NCI-H128 (cell line): Measurements from ENCODE around the gene MIEF2.
"Not testable (repeated sequence)": the region's sequence is repeated elsewhere in the genome, so short reads cannot be mapped to it uniquely, and the experiment has no call there.

Experiments
- DNase-seq: peaks from one replicate; lab custom pipeline; 2025; ENCODE audit not compliant: unreplicated experiment; lab: John Stamatoyannopoulos, UW

MIEF2 gene, protein sequence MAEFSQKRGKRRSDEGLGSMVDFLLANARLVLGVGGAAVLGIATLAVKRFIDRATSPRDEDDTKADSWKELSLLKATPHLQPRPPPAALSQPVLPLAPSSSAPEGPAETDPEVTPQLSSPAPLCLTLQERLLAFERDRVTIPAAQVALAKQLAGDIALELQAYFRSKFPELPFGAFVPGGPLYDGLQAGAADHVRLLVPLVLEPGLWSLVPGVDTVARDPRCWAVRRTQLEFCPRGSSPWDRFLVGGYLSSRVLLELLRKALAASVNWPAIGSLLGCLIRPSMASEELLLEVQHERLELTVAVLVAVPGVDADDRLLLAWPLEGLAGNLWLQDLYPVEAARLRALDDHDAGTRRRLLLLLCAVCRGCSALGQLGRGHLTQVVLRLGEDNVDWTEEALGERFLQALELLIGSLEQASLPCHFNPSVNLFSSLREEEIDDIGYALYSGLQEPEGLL

GRCh38 chr17:18260332-18261145 is at the start of gene MIEF2:
TSS of gene MIEF2 (plus strand) at chr17:18260662. CDS start at chr17:18262721, 2,059 bp downstream.
- peak; percentile 84 for DNase-seq

DNA sequence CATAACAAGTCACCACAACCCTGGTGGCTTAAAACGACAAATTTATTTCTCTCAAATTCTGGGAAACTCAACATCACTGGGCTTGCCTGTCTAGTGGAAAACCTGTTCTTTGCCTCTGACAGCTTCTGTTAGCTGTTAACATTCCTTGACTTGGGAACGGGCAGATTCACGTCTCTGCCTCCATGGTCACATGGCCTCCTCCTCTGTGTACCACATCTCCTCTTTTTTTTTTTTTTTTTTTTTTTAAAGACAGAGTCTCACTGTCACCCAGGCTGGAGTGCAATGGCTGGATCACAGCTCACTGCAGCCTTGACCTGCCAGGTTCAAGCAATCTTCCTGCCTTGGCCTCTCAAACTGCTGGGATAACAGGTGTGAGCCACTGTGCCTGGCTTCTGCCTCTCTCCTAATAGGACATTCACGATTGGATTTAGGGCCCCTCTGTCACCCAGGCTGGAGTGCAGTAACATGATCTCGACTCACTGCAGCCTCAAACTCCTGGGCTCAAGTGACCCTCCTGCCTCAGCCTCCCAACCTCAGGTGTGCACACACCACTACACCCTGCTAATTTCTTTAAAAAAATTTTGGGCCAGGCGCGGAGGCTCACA is 46.7 kb upstream of the MIEF2 start:
- no peak for DNase-seq

GRCh38 chr17:18216906-18217305 is 43.6 kb upstream of the MIEF2 start:
- DNase-seq, result not testable (repeated sequence)

DNA sequence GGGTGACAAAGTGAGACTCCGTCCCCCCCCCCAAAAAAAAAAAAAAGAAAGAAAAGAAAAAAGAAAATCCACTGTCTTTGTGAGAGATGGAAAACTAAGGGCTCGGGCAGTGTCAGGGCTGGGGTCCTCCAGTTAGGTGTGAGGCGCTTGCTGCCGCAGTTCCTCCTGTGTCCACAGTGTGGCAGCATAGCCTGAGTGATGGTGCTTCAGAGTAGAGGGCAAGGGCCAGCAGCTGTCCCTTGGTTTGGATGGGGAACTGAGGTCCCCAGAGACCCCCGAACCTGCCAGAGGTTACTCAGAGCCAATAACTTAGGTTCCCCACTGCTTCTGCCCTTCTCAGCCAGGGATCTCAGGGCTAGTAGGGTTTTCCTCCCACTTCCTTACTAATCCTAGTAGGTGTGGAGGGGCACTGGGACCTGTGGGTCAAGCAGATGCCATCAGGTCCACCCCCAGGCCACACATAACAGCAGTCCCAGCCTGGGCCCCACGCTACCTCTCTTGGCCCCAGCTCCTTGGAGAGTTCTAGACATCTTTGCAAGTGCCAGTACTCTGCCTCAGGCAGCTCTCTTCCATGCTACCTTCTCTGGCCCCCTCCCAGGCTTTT is 42.9 kb upstream of the MIEF2 start:
- DNase-seq, result peak; percentile 7

GRCh38 chr17:18218756-18219415 is 41.6 kb upstream of the MIEF2 start:
- no peak for DNase-seq

GRCh38 chr17:18224053-18224386 is 36.4 kb upstream of the MIEF2 start:
- no peak for DNase-seq

GRCh38 chr17:18224387-18225120 is 35.9 kb upstream of the MIEF2 start:
- no peak for DNase-seq

DNA sequence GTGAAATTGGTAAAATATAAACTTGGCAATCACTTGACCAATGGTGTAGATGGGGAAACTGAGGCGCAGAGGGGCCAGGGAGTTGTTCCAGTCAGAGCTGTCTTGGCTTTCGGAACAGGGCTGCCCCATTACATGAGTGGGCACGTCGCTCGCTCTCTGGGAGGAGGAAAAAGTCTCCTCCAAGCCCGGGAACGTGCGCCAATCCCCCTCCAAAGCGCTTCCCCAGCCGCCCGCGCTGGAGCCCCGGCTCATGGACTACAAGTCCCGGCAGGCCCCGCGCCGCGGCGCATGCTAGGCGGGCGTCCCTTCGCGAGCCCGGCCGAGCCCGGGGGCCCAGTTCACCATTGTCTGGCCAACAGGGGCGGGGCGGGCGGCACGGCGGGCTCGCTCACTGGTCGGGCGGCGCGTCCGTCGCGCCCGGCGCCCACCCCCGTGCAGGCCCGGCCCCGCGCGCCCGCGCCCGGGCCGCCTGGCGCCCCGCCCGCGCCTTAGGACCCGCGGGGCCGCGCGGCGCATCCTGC is 35.3 kb upstream of the MIEF2 start, which contains the start of gene LLGL1:
Gene LLGL1, plus strand, starts transcription at position 515 of the 521 bp plus-strand sequence. CDS start 48 bp downstream, outside the sequence.
- DNase-seq, result peak; percentile 73

- no peak for DNase-seq
Observed at GRCh38 chr17:18225642-18226283, 34.7 kb upstream of the MIEF2 start.

GRCh38 chr17:18226284-18226945 is 34.0 kb upstream of the MIEF2 start:
- no peak for DNase-seq

- no peak for DNase-seq
Observed at GRCh38 chr17:18227635-18228034, 32.8 kb upstream of the MIEF2 start.

DNA sequence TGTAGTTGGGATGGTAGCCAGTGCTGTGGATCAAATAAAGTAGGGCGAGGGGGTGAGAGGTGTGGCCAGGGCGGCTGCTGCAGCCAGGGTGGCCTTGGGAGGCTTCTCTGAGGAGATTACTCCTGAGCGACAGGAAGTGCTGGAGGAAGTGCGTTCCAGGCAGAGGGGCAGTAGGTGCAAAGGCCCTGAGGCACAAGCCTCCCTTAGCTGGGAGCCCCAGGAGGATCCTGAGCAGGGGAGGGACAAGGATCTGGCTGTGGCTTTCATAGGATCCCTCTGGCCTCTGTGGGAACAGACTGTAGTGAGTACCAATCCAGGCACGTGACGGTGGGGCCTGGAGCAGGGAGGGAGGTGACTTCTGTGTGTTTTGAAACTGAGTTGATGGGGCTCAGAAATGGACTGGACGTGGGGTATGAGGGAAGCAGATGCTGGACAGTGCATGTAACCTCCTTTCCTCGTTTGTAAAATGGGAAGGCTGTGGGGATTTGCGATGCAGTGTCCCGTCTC is 32.2 kb upstream of the MIEF2 start:
- no peak for DNase-seq

GRCh38 chr17:18229254-18229653 is 31.2 kb upstream of the MIEF2 start:
- DNase-seq, result no peak

DNA sequence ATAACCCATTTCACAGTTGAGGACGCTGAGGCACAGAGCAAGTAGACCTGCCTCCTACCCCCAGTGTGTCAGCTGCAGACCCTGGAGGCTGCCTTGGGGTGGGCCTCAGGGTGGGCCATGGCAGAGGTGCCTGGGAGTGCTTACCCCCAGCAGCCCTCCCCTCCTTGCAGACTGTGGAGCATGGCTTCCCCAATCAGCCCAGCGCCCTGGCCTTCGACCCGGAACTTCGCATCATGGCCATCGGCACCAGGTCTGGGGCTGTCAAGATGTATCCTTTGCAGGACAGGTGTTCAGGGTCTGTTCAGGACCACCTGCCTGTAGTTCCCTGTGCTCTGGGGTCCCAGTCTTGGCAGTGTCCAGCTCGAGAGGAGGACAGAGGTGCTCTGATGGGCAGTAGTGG is 30.7 kb upstream of the MIEF2 start:
- no peak for DNase-seq

GRCh38 chr17:18230288-18231141 is 29.9 kb upstream of the MIEF2 start:
- DNase-seq, result no peak

GRCh38 chr17:18231164-18231563 is 29.3 kb upstream of the MIEF2 start:
- no peak for DNase-seq

DNA sequence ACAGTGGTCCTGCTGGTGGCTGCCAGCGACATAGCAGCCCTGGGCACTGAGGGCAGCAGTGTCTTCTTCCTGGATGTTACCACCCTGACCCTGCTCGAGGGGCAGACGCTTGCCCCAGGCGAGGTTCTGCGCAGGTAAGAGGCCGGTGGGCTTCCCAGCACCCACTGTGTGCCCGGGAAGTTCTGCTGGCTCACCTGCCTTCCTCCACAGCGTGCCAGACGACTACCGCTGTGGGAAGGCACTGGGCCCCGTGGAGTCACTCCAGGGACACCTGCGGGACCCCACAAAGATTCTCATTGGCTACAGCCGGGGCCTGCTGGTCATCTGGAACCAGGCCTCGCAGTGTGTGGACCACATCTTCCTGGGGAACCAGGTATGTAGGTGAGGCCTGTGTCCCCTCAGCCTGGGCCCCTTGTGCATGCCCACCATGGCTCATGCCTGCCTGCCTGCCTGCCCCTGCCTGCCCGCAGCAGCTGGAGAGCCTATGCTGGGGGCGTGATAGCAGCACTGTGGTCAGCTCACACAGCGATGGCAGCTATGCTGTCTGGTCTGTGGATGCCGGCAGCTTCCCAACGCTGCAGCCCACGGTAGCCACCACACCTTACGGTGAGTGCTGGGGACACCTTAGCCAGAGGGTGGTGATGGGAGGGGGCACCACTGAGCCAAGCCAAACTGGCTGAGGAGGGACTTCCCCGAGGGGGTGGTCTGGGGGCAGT is 26.5 kb upstream of the MIEF2 start:
- no peak for DNase-seq
